Activated CD4-positive, CD25-positive, alpha-beta regulatory T cell (primary cell): ENCODE data around the gene RASAL2.
"Not testable (repeated sequence)": the region's sequence is repeated elsewhere in the genome, so short reads cannot be mapped to it uniquely, and the experiment has no call there.

Experiments used
- DNase-seq, 4 experiments: peaks; one replicate each; lab custom pipeline; 2025; lab: John Stamatoyannopoulos, UW

Gene RASAL2

GRCh38 chr1:178389441-178389840 is 295.5 kb downstream of the RASAL2 start:
- no peak for DNase-seq

GRCh38 chr1:178390280-178390679 is 296.4 kb downstream of the RASAL2 start:
- DNase-seq = not testable (repeated sequence)

- DNase-seq = no peak
Observed at GRCh38 chr1:178393370-178393769, 299.5 kb downstream of the RASAL2 start.

DNA sequence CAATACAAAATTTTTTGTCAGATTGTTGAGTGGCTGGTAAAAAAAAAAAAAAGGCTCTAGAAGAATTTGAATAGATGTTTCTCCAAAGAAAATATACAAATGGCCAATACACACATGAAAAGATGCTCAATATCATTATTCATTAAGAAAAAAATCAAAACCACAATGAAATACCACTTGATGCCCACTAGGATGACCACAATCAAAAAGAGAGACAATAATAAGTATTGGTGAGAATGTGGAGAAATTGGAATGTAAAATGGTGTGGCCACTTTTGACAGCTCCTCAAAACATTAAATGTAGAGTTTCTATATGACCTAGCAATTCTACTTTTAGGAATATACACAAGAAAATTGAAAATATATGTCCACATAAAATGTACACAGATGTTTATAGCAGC is 302.9 kb downstream of the RASAL2 start:
- DNase-seq = no peak

- DNase-seq = no peak
Observed at GRCh38 chr1:178397678-178398077, 303.8 kb downstream of the RASAL2 start.

DNA sequence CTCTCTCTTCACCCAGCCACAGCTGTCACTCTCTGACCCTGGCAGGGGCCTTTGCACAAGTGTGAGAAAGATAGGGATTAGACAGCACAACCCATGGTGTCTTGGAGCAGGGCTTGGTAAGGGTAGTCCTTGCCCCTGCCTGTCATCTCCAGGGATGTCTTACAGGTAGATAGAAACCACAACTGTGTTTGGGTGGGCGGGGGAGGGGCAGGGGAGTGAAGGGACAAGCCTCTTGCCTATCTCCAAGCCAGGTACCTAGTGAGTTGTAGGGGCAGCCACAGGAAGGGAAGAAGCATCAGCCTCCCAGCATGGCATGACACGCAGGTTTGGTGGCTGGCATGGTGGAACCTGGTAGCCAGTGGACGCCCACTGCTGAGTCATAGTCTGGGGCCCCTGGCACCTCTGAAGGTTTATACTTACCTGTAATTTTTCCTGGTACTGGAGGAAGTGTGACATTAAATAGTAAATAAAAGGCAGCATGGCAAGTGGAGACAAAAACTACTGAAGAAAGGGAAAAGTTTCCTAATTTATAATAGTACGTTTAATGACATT is 305.3 kb downstream of the RASAL2 start:
- DNase-seq = no peak

DNA sequence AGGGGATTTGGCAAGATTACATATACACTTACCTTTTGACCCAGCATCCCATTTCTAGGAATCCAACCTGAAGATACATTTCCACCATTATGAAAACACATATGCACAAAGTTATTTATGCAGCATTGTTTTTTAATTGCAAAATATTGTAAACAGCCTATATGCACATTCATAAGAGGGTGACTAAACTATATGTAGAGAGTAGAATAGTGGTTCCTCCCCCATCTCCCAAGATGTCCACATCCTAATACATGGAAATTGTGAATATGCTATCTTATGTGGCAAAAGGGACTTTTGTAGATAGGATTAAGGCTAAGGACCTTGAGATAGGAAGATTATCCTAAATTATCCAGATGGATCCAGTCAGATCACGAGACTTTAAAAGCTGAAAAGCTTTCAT is 311.2 kb downstream of the RASAL2 start:
- DNase-seq = no peak

DNA sequence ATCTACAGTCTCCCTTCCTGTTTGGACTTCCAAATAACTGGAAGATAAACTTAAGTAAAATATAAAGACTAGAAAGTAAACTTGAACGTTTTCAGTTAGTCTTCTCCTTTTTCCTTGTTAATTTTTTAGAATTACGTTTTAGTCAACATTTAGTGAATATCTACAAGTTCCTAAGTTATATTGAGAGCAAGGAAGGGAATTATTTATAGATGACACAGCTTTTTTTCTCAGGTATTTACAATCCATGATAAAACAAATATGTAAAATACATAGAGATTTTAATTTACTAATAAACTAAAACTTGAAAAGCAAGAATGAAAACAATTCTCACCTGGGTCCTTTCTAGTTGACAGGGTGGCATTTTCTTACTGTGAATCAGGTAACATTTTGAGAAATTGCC is 313.3 kb downstream of the RASAL2 start:
- no peak for DNase-seq

DNA sequence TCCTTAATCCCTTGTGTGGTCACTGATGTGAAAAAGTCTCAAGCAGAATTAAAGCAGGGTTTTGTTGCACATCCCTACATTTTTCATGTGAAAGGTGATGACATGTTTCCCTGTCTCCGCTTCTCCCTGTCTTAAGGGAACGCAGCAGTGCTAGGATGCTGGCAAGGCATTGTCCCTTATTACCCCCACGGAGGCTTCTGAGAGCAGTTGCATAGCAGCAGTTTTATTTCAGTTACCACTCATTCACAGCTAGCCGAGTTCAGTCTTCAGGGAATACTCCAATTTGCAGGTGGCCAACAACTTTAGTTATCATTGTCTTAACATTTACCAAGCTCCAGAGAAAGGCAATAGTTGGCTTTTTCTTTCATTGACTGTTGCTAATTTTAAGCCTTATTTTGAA is 313.8 kb downstream of the RASAL2 start:
- no peak for DNase-seq

DNA sequence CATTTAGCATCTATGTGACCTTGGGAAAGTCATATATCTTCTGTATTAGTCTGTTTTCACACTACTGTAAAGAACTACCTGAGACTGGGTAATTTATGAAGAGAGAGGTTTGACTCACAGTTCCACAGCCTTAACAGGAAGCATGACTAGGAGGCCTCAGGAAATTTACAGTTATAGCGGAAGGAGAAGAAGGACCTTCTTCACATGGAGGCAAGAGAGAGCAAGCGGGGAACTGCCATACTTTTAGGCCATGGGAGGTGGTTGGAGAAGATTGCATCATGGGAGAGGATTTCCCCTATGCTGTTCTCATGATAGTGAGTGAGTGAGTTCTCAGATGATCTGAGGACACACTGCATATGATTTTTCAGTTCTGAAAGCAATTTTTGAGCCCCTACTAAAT is 315.0 kb downstream of the RASAL2 start:
- DNase-seq = no peak

DNA sequence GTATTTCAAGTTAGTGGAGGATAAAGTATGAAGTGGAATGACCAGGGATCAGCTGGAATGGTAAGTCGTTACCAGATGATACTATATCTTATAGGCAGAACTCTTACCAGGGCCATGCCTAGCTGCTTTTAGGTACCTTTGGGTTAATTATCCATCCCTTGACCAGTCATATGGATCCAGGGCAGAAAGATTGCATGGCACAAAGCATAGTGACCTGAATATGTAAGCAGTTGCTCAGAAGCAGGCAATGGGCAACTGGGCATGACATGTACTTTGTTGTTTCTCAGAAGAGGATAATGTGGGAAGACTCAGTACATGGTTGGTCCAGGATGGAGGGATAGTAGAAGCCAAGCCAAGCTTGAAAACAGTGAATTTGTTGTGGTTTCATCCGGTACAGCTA is 315.6 kb downstream of the RASAL2 start:
- no peak for DNase-seq

DNA sequence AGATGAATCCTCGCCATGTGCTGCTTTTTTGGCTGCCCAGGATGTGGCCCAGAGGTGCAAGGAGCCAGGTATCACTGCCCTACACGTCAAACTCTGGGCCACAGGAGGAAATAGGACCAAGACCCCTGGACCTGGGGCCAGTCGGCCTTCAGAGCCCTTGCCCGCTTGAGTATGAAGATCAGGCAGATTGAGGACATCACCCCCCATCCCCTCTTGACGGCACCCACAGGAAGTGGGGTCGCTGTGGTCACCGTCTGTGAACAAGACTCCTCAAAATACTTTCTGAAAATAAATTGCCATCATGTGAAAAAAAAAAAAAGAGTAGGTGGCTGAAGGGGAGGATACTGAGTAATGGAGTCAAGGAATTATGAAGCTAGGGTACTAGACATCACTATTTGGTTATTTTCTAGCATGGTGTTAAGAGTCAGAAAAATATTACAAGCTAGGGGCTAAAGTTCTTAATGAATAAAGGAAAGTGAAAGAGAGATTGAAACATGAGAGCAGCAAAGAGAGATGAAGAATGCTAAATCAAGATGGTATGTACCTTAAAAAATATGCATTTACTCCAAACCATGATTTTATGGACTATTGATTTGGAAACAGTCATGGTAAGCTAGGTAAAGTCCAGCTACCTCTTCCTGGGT is 318.0 kb downstream of the RASAL2 start:
- no peak for DNase-seq

DNA sequence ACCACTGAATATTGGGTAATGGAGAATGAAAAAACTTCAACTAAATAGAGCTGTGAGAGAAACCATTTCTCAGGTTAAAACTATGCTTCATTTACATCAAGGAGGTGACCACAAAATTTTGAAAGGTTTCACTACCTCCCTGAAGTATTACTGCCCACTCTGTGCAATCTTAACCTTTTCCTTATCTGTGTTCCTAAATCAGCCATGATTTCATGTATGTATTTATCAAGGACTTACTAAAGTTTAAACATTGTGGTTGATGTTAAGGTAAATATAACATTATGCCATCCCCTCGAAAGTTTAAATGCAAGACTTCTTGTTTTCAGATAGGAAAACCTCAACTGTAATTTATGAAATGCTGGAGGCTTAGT is 318.5 kb downstream of the RASAL2 start:
- DNase-seq = no peak

DNA sequence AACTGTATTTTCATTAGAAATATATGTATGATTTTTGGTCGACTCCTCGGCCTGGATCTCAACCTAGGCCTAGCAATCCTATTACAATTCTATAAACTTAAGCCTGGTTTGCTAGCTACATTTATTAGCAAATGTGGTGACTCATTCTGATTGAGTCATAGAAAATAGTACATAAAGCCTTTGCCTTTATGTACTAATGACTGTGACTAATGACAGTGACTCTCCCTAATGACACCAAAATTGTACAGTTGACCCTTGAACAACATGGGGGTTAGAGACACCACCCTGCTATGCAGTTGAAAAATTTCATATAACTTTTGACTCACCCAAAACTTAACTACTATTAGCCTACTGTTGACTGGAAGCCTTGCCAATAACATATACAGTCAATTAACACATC is 324.0 kb downstream of the RASAL2 start:
- DNase-seq = no peak

GRCh38 chr1:178418284-178418955 is 324.5 kb downstream of the RASAL2 start:
- no peak for DNase-seq

GRCh38 chr1:178434360-178434759 is 340.5 kb downstream of the RASAL2 start:
- DNase-seq = no peak

DNA sequence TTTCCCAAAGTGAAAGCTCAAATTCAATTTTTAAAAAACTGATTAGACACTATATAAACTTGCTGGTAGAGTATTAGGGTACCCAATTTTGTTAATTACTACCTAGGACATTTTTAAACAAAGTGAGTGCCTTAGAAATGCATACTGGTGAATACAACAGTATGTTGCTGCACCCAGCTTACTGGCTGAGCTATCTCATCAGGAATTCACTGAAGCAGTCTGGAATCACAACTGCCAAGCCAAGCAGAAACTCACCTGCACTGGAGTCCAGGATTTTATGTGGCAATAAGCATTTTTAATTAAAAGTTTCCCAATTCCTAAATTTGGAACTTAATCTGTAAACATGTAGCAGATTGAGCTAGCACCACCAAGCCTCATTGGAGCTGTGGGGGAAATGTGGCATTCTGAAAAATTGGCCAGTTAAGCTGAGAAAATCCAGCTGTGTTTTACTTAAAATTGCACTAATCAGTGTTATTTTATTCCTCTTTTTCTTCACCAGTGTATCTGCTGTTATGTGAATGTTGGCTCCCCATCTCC is 341.1 kb downstream of the RASAL2 start:
- no peak for DNase-seq

DNA sequence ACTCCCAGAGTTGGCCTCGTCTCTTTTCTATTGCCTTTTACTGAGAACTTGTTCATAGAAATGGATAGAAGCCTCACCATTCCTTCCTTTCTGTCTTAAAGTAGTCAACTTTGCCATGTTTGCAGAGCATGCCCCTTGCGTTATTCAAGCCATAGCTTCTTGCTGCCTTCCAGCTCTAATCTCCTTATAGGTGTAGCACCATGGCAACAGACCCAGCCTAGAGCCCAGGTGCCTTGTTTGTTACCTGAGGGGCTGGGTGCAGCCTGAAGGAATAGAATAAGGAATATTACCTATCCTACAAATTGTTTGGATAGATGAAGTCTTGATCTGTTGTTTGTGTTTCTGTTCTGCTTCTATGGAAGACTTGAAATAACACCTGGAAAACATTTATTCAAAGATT is 343.0 kb downstream of the RASAL2 start:
- no peak for DNase-seq

DNA sequence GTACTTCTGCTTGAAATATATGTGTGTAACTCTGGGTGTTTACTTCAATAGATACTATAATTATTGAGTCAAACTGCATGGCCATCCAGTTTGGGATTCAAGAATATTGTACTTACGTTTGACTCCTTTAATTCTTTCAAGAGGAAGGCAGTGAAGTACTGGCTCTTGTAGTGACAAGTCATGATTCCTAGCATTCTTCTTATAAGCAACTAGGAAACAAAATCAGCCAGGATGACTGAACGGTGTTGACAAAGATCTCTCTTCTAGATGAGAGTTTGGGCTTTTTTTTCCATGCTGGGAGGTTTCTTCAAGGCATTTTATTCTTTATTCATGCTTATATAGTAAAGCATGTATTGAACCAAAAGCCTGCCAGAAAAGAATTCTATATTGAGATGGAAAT is 344.5 kb downstream of the RASAL2 start:
- no peak for DNase-seq

GRCh38 chr1:178442925-178443324 is 349.0 kb downstream of the RASAL2 start:
- DNase-seq = no peak

DNA sequence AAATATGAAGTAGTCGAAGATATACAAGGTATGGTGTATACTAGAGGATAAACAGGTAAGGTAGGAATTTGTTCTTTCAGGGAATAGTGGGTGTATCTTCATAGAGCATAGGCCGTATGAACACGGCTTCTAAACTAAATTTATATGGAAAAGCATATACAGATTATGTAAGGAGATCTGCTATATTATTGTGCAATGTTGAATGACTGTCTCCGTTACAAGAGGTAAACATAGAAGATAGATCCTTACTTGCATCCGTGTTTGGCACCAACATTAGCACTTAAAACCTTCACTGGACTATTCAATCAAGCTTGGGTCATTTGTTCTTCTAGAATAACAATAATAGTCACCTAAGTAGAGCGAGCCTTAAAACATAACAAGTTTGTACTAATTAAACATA is 357.0 kb downstream of the RASAL2 start:
- DNase-seq = no peak

DNA sequence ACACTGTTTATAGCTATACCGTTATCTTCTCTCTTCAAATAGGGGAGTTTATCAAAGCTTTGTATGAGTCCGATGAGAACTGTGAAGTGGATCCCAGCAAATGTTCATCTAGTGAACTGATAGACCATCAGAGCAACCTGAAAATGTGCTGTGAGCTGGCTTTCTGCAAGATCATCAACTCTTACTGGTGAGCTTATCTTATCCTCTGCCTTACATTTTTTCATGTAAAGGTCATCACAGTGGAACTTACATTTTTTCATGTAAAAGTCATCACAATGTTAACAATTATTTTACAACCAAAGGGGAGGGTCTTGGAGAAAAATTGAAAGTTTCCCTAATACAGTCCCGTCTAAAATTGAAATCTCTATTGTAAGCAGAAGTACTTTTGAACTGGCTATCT is 357.6 kb downstream of the RASAL2 start:
- no peak for DNase-seq

GRCh38 chr1:178452013-178452412 is 358.1 kb downstream of the RASAL2 start:
- no peak for DNase-seq

DNA sequence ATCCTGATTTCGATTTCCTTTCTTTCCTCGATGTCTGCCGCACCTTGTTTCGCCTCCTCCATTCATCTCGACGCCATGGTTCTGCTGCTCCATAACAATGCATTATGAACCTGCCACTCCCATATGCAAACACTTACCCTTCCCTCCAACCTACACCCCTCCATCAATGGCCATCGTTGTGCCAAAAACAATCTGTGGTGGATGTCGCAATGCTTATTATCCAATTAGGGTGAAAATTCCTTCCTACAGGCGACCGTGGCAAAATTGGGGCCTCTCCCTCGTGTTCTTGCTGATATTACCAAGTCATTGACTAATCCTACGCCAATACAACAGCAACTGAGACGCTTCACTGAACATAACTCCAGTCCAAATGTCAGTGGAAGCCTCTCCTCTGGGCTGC is 362.6 kb downstream of the RASAL2 start:
- DNase-seq = no peak
